Activated T-helper 1 cell treated with anti-CD3 and anti-CD28 coated beads, Interleukin-12 subunit alpha, Interleukin-12 subunit beta, Interleukin-2, Interleukin-4 antibody, amounts not matched to agents 30 ng/mL and 10 ng/mL and 1 ng/mL, durations not matched to agents 14 hours and 24 hours and 36 hours (primary cell): ENCODE data around the gene AVEN. TPM values are rescaled to one million over a fixed set of nuclear protein-coding genes. Genes with fewer than 3 reads are reported as not detected.
"Not testable (repeated sequence)": the region's sequence is repeated elsewhere in the genome, so short reads cannot be mapped to it uniquely, and the experiment has no call there.

Experiments
- DNase-seq: peaks from one replicate; pipeline ENCODE4 v3.0.0; 2021; ENCODE audit warnings: low spot score
- H3K27ac Mint-ChIP-seq: one replicate; pipeline ENCODE4 v1.8.0; 2021; ENCODE audit warnings: mild to moderate bottlenecking, mixed read lengths
- H3K27me3 Mint-ChIP-seq: one replicate; pipeline ENCODE4 v1.8.0; 2022; ENCODE audit warnings: mild to moderate bottlenecking, moderate library complexity, mixed read lengths; ENCODE audit not compliant: insufficient read depth
- H3K36me3 Mint-ChIP-seq: one replicate; pipeline ENCODE4 v1.8.0; 2021; ENCODE audit warnings: low read depth, mixed read lengths
- H3K4me1 Mint-ChIP-seq: one replicate; pipeline ENCODE4 v1.8.0; 2021; ENCODE audit warnings: low read depth, mixed read lengths
- H3K4me3 Mint-ChIP-seq: one replicate; pipeline ENCODE4 v1.8.0; 2021; ENCODE audit warnings: mild to moderate bottlenecking, moderate library complexity, mixed read lengths
- H3K9me3 Mint-ChIP-seq: one replicate; pipeline ENCODE4 v1.8.0; 2021; ENCODE audit warnings: mixed read lengths
- intact Hi-C: fragments of 100-400 bp; cut with micrococcal nuclease; formaldehyde crosslinking; loops from one replicate; pipeline ENCODE4 v1.15.1; 2024
- total RNA-seq: library from RNA; stranded (reverse); gene quantifications from 2 replicates; pipeline ENCODE4 v1.2.3, GENCODE V29; 2022

The AVEN gene
- total RNA-seq, 1 donor from 2014 or later, result 16.3 TPM

GRCh38 chr15:33846142-33846541, 192.9 kb downstream of the AVEN start:
- no peaks in the 10 kb centered on the region for H3K4me1 Mint-ChIP-seq
- DNase-seq, result no peak
- no peak overlapping the region for H3K4me3 Mint-ChIP-seq
- H3K27ac Mint-ChIP-seq, result no peak overlapping the region
- H3K9me3 Mint-ChIP-seq, result no peaks in the 10 kb centered on the region
- H3K36me3 Mint-ChIP-seq, result no peaks in the 10 kb centered on the region
- H3K27me3 Mint-ChIP-seq, result peaks cover 1% of the 10 kb centered on the region
- intact Hi-C loops, result no loop called here

DNA sequence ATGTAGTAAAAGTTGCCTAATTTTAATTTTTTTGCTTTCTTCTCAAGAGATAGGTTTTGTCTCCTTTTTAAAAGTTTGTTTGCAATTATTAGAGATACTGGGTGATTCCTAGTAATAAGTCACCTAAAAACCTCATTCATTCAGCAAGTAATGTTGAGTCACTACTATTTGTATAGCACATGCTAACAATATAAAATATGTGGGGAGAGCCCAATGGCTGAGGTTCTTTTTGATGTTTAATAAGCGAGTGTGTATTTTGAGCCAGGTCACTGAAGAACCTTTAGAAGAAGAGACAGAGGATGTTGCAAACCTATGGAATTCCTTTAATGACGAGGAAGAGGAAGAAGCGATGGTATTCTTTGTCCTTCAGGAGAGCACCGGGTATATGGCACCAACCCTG, 194.4 kb downstream of the AVEN start:
- Mint-ChIP-seq H3K36me3 (no peaks in the 10 kb centered on the region), H3K9me3 (no peaks in the 10 kb centered on the region), H3K4me1 (no peaks in the 10 kb centered on the region), H3K4me3 (no peak overlapping the region), H3K27me3 (peaks cover 1% of the 10 kb centered on the region), H3K27ac (no peak overlapping the region)
- no peak for DNase-seq
- intact Hi-C loops, result no loop called here

DNA sequence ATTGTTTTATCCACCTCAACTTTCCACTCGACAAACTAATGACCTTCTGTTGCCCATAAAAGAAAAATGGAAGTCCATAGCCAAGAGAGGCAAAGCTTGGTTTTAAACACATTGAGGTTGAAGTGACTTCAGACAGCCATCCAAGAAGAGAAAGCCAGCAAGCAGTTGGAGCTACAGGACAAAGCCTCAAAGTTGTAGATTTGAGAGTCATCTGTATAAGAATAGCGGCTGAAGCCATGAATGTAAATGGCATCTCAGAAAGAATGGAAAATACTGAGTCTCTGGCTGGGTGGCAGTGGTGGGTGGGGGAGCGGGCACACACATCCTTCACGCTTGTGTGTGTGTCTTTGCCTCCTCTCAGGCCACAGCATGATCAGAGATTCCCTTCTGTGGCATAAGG, 194.8 kb downstream of the AVEN start:
- Mint-ChIP-seq H3K27me3 (peaks cover 1% of the 10 kb centered on the region), H3K36me3 (no peaks in the 10 kb centered on the region), H3K27ac (no peak overlapping the region), H3K4me1 (no peaks in the 10 kb centered on the region), H3K9me3 (no peaks in the 10 kb centered on the region), H3K4me3 (no peak overlapping the region)
- no peak for DNase-seq
- intact Hi-C loops, result no loop called here

- Mint-ChIP-seq H3K9me3 (no peaks in the 10 kb centered on the region), H3K36me3 (no peaks in the 10 kb centered on the region), H3K27ac (no peak overlapping the region), H3K27me3 (peaks cover 1% of the 10 kb centered on the region), H3K4me3 (no peak overlapping the region), H3K4me1 (no peaks in the 10 kb centered on the region)
- DNase-seq, result no peak
- intact Hi-C loops, result no loop called here
Observed at GRCh38 chr15:33840615-33841014, 198.4 kb downstream of the AVEN start.

DNA sequence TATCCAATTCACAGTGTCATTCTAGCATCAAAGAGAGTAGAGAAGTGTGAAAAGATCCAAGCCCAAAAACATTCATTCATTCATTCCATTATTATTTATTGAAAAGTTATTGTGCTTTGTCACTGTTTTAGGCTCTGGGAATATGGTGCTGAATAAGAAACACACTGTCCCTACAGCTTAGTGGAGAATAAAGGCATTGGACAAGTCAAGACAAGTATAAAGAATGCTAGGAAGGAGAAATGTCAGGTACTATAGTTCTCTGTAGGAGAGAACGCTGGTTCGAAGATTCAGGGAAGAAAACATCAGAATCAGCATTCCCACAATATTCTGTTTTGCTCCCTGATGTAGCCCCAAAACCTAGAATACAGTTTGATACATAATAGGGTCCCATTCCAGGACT, 199.5 kb downstream of the AVEN start:
- intact Hi-C loops, result no loop called here
- no peaks in the 10 kb centered on the region for H3K36me3 Mint-ChIP-seq
- no peaks in the 10 kb centered on the region for H3K9me3 Mint-ChIP-seq
- H3K27me3 Mint-ChIP-seq, result peaks cover 1% of the 10 kb centered on the region
- no peak overlapping the region for H3K4me3 Mint-ChIP-seq
- DNase-seq, result no peak
- H3K4me1 Mint-ChIP-seq, result no peaks in the 10 kb centered on the region
- H3K27ac Mint-ChIP-seq, result no peak overlapping the region

DNA sequence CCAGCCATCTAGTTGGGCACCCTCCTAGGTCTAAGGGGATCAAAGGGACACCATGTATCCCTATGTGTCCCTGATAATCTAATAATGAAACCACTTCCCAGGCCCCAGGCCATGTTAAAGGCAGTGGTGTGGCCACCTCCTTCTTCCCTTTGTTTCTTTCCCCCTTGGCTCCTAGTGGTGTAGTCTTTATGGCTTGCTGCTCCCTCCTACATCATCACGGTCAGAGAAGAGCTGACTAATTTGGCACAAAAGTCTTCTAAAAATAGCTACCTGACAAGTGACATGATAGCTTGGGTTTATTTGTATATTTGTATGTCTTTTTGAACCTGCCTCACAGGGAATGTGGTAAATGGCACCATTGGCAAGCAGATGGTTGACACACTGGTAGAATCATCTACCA, 201.7 kb downstream of the AVEN start:
- no peak for DNase-seq
- intact Hi-C loops, result no loop called here
- H3K4me1 Mint-ChIP-seq, result no peaks in the 10 kb centered on the region
- no peak overlapping the region for H3K27ac Mint-ChIP-seq
- no peaks in the 10 kb centered on the region for H3K9me3 Mint-ChIP-seq
- no peaks in the 10 kb centered on the region for H3K36me3 Mint-ChIP-seq
- no peak overlapping the region for H3K4me3 Mint-ChIP-seq
- H3K27me3 Mint-ChIP-seq, result peaks cover 1% of the 10 kb centered on the region

- Mint-ChIP-seq H3K4me1 (no peaks in the 10 kb centered on the region), H3K27me3 (no peaks in the 10 kb centered on the region), H3K27ac (no peak overlapping the region), H3K4me3 (no peak overlapping the region), H3K36me3 (no peaks in the 10 kb centered on the region), H3K9me3 (no peaks in the 10 kb centered on the region)
- no peak for DNase-seq
- intact Hi-C loops, result no loop called here
Observed at GRCh38 chr15:33834892-33835743, 203.9 kb downstream of the AVEN start.

DNA sequence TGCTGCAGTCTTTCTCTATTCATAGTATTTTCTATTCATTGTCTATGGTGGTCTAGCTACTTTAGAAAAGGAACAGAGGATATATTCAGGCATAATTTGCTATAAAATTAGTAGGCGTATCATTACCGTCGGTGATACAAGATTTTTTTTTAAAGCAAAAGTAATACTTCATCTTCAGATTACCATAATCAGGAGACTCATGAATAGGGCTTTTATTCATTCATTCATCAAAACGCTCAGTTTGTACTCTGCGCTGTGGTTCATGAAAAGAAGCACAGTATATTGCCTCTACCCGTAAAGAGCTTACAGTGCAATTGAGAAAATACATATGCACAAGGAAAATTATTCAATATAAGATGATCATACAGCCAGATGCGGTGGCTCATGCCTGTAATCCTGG, 207.4 kb downstream of the AVEN start:
- H3K4me1 Mint-ChIP-seq, result no peaks in the 10 kb centered on the region
- H3K36me3 Mint-ChIP-seq, result no peaks in the 10 kb centered on the region

DNA sequence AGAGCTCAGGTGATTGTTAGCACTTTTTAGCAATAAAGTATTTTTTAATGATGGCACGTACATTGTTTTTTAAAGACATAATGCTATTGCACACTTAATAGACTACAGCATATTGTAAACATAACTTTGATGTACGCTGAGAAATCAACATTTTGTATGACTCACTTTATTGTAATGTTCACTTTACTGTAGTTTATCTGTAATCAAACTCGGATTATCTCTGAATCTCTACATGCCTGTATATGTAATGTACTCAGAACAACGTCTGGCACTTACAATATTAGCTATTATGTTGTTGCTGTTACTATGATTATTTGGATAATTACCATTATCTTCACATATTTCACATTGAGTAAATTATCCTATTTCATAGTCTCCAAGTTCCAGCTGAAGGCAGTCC, 208.7 kb downstream of the AVEN start:
- intact Hi-C loops, result no loop called here
- Mint-ChIP-seq H3K4me3 (no peak overlapping the region), H3K27ac (no peak overlapping the region), H3K9me3 (no peaks in the 10 kb centered on the region), H3K27me3 (no peaks in the 10 kb centered on the region), H3K36me3 (no peaks in the 10 kb centered on the region), H3K4me1 (no peaks in the 10 kb centered on the region)
- no peak for DNase-seq

More for the DNA sequence above, 207.4 kb downstream of the AVEN start:
- H3K4me3 Mint-ChIP-seq, result no peak overlapping the region
- DNase-seq, result no peak
- H3K27ac Mint-ChIP-seq, result no peak overlapping the region
- H3K9me3 Mint-ChIP-seq, result no peaks in the 10 kb centered on the region
- H3K27me3 Mint-ChIP-seq, result no peaks in the 10 kb centered on the region
- intact Hi-C loops, result no loop called here

DNA sequence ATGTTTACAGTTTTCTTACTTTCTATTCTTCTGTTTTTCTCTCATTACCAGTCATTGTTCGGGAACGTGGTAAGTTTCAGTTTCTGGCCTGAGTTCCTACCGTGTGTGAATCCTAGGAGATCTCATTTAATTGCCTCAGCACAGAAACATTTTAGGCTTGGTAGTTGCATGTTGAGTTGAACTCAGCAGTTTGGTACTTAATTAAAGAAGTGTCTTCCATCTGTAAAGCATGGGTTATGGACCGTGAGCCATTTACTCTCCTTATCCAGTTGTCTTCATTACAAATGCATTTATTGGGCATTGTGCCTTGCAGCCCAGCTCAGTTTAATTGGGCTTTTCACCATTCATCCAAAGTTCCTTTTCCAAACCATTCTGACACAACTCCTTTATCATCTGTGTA, 212.8 kb downstream of the AVEN start:
- no peaks in the 10 kb centered on the region for H3K27me3 Mint-ChIP-seq
- intact Hi-C loops, result no loop called here
- DNase-seq, result no peak
- H3K4me3 Mint-ChIP-seq, result no peak overlapping the region
- no peak overlapping the region for H3K27ac Mint-ChIP-seq
- no peaks in the 10 kb centered on the region for H3K4me1 Mint-ChIP-seq
- no peaks in the 10 kb centered on the region for H3K36me3 Mint-ChIP-seq
- H3K9me3 Mint-ChIP-seq, result no peaks in the 10 kb centered on the region

- H3K36me3 Mint-ChIP-seq, result no peaks in the 10 kb centered on the region
- H3K27ac Mint-ChIP-seq, result no peak overlapping the region
- H3K9me3 Mint-ChIP-seq, result no peaks in the 10 kb centered on the region
- intact Hi-C loops, result no loop called here
- H3K4me3 Mint-ChIP-seq, result no peak overlapping the region
- no peaks in the 10 kb centered on the region for H3K4me1 Mint-ChIP-seq
- no peak for DNase-seq
- H3K27me3 Mint-ChIP-seq, result no peaks in the 10 kb centered on the region
Observed at GRCh38 chr15:33825453-33825852, 213.6 kb downstream of the AVEN start.

DNA sequence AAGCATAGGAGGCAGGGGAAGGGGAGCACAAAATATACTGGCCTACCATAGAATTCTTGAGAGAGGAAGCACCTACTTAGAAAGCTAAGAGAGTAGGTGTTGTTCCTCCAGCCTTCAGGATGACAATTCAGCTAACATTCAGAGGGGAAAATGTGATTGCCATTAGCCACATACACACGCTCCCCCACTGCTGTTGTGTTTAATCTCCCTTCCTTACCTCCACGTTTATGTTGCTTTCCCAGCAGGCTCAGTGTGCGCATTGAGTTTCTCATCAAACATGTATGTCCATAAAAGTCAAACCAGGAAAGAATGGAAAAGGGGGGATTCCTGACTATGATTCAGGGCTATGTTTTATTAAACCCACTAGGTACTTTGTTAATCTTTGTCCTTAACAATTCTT, 215.9 kb downstream of the AVEN start:
- Mint-ChIP-seq H3K27me3 (no peaks in the 10 kb centered on the region), H3K27ac (no peak overlapping the region), H3K4me3 (no peak overlapping the region), H3K36me3 (no peaks in the 10 kb centered on the region), H3K9me3 (no peaks in the 10 kb centered on the region), H3K4me1 (no peaks in the 10 kb centered on the region)
- intact Hi-C loops, result no loop called here
- DNase-seq, result no peak

DNA sequence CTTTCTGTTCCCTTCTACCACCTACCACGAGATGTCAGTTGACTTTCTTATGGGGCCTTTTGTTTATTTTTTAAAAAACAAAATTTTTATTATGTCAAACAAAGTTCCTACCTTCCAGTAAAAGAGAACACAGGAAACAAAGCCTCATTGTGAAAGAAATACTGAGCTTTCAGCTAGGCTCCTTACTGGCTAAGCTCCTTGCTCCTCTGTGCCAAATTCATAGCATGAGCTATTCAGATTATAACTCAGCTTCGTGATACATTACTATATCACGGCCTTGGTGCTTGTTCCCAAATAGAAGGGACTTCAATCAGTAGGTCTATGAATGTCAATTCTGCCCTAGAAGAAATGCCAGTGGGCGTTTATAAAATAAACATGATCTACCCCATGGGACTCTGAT, 216.5 kb downstream of the AVEN start:
- no peak overlapping the region for H3K4me3 Mint-ChIP-seq
- DNase-seq, result no peak
- H3K9me3 Mint-ChIP-seq, result no peaks in the 10 kb centered on the region
- no peak overlapping the region for H3K27ac Mint-ChIP-seq
- H3K4me1 Mint-ChIP-seq, result no peaks in the 10 kb centered on the region
- intact Hi-C loops, result no loop called here
- no peaks in the 10 kb centered on the region for H3K36me3 Mint-ChIP-seq
- no peaks in the 10 kb centered on the region for H3K27me3 Mint-ChIP-seq

- not testable (repeated sequence) for H3K4me1 Mint-ChIP-seq, H3K9me3 Mint-ChIP-seq
Observed at GRCh38 chr15:33819499-33819898, 219.5 kb downstream of the AVEN start.

More at GRCh38 chr15:33819499-33819898, 219.5 kb downstream of the AVEN start:
- H3K27me3 Mint-ChIP-seq, H3K36me3 Mint-ChIP-seq, intact Hi-C loops, H3K27ac Mint-ChIP-seq, DNase-seq, H3K4me3 Mint-ChIP-seq: not testable (repeated sequence)
